NOMO-1 (cell line): ENCODE results near the gene SWAP70.
"Not testable (repeated sequence)": the region's sequence is repeated elsewhere in the genome, so short reads cannot be mapped to it uniquely, and the experiment has no call there.

Experiments
- DNase-seq, 2 experiments: peaks; one replicate each; lab custom pipeline; 2025; ENCODE audit not compliant: unreplicated experiment in 2 of 2; lab: John Stamatoyannopoulos, UW

The SWAP70 gene

DNA sequence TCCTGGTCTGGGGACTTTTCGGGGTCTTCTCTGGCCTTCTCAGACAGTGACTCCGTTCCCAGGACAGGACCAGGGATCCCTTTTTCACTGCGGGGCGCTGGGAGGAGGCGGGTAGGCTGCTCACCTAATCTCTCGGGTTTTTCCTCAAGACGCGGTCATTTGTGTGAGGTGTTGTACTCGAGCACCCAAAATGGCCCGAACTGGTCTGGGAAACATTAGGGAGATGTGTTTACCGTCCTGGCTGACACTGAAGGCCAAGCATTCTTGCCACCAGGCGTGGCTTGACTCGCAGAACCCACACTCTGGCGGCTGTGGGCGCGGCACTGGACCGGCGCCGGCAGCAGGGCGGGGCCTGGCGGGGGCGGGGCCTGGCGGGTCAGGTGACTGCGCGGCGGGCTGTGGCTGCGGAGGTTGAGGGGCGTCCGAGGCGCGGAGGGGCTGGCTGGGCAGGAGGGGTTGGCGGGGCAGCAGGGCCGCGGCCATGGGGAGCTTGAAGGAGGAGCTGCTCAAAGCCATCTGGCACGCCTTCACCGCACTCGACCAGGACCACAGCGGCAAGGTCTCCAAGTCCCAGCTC, at the start of gene SWAP70:
TSS of gene SWAP70 (plus strand) at position 379 of the 577 bp plus-strand sequence. CDS start at position 482, 103 bp downstream.
- peak; percentile 74 to 84 for DNase-seq

DNA sequence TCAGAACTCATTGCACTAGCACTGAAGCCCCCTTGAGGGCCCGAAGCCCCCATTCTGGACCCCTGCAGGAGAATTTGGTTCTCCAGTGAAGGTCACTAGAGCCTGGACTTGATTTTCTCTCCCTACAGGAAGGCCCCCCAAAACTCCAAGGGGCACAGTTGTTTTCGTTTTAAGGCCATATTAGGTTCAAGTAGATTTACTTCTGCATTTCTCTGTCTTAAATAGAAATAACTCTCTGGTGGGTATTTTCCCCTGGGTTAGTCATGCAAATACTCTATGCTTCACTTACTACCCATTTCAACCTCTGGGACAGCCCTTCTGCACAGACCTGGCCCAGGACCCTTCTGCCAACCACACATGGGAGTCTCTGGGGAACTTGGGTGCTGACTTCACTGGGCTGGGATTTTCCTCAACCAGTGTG, 48.8 kb upstream of the SWAP70 start:
- peak; percentile 53 to 68 for DNase-seq

DNA sequence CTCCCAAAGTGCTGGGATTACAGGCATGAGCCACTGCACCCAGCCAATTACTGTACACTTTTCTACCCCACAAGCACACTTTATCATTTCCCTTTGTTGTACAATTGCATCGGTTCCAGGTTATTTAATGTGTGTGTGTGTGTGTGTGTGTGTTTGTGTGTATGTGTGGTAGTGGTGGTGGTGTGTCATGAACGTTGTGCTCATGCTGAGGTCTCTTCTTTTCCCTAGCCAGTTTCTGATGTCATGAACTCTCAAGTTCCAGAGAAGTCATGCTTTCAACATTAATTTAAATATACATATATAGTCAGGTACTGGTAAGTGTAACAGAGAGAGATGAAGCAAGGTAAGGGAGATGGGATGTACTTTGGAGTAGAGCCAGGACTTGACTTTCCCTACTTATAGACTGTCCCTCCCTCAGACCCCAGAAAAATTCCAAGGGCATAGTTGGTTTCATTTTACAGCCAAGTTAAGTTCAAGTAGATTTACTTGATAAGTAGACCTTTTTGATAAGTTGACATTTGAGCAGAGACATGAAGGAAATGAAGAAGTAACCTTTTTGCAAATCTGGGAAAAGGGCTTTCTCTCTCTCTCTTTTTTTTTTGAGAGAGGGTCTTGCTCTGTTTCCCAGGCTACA, 47.7 kb upstream of the SWAP70 start:
- DNase-seq = no peak

DNA sequence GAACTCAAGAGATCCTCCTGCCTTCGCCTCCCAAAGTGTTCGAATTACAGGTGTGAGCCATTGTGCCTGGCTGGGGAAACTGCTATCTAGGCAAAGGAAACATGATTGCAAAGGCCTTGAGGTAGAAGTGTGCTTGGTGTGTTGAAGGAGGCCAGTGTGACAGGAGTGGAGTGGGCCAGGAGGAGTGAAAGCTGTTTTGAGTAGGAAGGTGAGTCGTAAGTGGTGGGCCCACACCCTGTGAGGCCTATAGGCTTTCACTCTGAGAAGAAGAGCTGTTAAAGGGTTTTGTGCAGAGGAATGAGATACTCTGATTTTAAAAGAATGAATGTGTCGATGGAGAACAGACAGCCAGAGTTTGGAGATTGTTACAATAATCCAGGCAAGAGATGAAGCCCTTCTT, 47.0 kb upstream of the SWAP70 start:
- DNase-seq = no peak

DNA sequence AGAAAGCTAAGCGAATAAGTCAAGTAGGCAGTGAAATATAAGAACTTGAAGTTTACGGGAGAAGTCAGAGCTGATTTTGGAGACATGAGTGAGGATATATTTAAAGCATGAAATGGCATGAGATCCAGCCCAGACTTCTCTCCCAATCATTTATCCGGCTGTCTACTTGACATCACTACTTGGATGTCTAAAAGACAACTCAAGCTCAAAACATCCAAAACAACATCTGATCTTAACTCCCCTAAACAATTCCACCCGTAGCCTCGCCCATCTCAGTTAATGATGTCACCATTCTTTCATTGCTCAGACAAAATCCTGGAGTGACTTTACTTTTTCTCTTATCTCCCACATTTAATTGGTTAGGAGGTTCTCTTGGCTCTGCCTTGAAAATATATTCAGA, 45.9 kb upstream of the SWAP70 start:
- DNase-seq = no peak

GRCh38 chr11:9619004-9619403, 44.9 kb upstream of the SWAP70 start:
- DNase-seq = no peak

- DNase-seq = no peak
Measured at GRCh38 chr11:9619971-9620370, 43.9 kb upstream of the SWAP70 start.

GRCh38 chr11:9622353-9622752, 41.5 kb upstream of the SWAP70 start:
- DNase-seq = not testable (repeated sequence)

DNA sequence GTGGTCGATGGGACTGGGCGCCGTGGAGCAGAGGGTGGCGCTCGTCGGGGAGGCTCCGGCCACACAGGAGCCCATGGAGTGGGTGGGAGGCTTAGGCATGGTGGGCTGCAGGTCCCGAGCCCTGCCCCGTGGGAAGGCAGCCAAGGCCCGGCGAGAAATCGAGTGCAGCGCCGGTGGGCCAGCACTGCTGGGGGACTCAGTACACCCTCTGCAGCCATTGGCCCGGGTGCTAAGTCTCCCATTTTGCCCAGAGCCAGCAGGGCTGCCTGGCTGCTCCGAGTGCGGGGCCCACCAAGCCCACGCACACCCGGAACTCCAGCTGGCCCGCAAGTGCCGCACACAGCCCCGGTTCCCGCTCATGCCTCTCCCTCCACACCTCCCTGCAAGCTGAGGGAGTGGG, 40.8 kb upstream of the SWAP70 start:
- not testable (repeated sequence) for DNase-seq

- DNase-seq = no peak
Measured at GRCh38 chr11:9624448-9624847, 39.4 kb upstream of the SWAP70 start.

- DNase-seq = no peak
Measured at GRCh38 chr11:9625162-9625561, 38.7 kb upstream of the SWAP70 start.

DNA sequence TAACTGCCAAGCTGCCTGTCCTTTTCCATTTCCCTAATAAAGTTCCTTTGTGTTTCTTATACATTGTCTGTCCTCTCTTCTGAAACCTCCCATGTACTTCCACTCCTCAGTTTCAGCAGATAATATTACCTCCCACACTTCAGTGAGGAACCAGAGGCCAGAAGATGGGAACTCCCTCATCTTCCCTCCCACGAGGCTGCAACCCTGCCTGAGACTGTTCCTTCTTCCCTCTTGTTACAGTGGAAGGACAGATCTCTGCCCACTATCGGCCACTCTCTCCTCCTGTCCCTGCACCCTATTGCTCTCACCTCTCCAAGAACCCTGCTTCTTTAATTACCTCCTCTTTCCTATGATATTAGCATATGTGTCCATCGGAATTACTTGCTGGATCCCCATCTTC, 38.1 kb upstream of the SWAP70 start:
- no peak for DNase-seq

DNA sequence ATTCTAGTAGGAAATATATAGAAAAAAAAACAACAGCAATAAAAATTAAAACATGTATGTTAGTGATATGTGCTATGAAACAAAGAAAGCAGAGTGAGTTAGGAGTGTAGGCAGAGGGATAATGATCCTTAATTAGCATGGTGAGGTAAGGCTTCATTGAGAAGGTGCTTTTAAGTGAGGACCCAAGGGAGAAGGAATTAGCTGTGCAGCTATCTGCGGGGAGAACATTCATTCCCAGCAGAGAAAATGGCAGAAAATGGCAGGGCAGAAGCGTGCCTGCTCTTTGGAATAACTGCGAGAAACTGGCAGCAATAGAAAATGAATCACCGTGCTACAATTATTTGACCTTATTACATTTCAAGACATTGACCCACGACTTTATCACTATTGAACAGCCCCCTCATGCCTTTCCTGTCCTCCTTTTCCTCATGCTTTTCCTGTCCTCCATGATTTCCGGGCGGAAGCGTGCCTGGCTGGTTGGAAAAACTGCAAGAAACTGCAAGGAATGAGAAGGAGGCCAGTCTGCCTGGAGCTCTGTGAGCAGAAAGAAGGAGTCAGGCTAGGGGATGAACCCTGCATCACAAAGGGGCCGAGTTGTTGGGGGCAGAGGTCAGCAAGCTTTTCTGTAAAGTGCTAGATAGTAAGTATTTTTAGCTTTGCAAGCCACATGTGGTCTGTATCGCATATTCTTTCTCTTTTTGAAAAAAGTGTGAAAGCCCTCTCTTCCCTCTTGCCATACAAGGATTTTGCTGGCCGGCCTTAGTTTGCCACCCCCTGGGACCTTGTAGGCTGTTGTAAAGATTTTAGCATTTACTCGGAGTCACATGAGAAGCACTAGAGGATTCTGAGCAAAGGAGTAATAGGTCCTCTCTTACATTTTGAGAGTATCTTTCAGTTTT, 37.1 kb upstream of the SWAP70 start:
- no peak for DNase-seq

DNA sequence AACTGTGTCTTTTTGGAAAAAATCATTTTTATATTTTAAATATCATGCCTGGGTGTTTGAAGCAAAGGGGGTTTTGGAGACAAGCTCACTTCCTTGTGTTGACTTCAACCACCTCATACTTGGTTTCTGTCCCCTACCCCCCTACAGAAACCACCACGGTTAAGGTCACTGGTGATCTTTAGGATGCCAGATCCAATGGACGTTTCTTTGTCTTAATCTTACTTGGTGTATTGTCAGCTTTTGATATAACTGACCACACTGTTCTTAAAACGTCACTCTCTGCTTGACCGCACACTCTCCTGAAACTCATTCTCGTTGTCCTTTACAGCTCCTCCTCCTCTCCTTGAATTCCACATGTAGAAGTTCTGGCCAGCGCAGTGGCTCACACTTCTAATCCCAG, 34.8 kb upstream of the SWAP70 start:
- DNase-seq = no peak

GRCh38 chr11:9633679-9634078, 30.2 kb upstream of the SWAP70 start:
- peak in 1 of 2 experiments; percentile 41 for DNase-seq

DNA sequence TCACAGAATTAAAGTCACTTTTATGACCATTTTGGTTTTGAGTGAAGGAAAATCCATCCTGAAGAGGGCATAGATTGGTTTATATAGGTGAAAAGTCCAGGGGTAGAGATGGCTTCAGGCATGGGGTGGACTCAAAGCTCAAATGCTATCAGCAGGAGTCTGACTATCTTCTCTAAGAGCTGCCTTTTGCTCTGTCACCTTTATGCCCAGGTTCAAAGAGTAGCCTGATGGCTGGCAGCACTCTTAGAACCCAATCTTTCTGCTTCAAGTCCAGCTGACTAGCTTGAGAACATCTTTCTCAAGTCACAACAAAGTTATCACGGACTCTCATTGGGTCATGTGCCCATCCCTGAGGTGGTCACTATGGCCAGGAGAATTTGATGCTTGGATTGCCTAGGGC, 27.2 kb upstream of the SWAP70 start:
- no peak for DNase-seq

- no peak for DNase-seq
Measured at GRCh38 chr11:9639099-9639498, 24.8 kb upstream of the SWAP70 start.

DNA sequence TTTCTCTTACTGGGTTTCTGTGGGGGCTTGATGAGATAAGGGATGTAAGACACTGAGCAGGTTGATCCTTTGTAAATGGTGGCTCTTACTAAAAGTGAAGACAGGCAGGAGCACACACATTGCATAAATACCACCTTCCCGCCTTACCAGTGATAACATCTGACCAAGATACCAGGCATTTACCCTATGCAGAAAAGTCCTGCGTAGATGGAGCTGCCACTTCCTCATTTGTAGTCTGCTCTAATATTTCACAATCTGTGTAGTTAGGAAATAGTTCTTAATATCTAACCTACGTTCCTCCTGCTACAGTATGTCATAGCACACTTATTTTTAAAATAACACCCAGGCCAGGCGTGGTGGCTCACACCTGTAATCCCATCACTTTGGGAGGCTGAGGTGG, 23.9 kb upstream of the SWAP70 start:
- peak; percentile 80 to 99 for DNase-seq

DNA sequence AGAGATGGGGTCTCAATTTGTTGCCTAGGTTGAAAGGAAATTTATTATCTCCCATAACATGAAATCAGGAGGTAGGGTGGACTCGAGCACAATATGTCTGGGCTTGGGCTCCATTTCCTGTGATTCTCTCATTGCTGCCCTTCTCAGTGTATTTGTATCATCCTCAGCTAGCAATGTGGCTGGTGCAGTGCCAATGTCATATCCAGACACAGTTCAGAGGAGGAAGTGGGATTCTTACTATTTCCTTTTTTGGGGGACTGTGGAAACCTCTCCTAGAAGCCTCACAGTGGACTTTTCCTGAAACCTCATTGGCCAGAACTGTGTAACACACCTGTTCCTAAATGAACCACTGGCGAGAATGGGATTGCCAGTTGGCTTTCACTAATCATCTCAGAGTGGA, 21.0 kb upstream of the SWAP70 start:
- no peak for DNase-seq

DNA sequence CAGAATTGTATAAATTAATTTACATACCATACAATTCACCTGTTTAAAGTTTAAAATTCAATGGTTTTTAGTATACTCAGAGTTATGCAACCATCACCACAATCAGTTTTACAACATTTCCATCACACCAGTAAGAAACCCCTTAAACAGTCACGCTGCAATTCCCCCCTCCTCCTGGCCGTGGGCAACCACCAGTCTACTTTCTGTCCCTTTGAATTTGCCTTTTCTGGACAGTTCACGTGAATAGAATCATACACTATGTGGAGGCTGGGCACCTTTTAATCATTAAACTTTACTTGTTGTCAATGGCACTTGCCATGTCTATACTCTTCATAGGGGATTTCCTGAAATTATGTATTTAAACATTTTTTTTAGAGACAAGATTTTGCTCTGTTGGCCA, 20.1 kb upstream of the SWAP70 start:
- DNase-seq = peak in 1 of 2 experiments; percentile 25

GRCh38 chr11:9645881-9646280, 18.0 kb upstream of the SWAP70 start:
- DNase-seq = no peak

- no peak for DNase-seq
Measured at GRCh38 chr11:9646324-9646723, 17.6 kb upstream of the SWAP70 start.
